ENCODE measurements around the gene SLC1A1.

- TF ChIP-seq POLR2AphosphoS5 (IDR thresholded peaks at IDR 0.05) (no peak), POLR2A (IDR thresholded peaks at IDR 0.05) (no peak), CTCF (IDR thresholded peaks at IDR 0.05) (no peak)
These were observed 18.1 kb downstream of the SLC1A1 start for GRCh38 chr9:4508246-4508906.

Measured in upper lobe of left lung (tissue), 4 donors.